Diencephalon (tissue), 1 donor: Measurements from ENCODE around the gene BACH2. TPM values are rescaled to one million over a fixed set of nuclear protein-coding genes. Genes with fewer than 3 reads are reported as not detected.

ENCODE experiments used
- small RNA-seq: library from RNA; depleted of rRNA; stranded (forward); fragments of <200 nt; gene quantifications from one replicate; pipeline ENCODE3, GENCODE V24; 2014
- total RNA-seq: library from RNA; depleted of rRNA; stranded (reverse); fragments of >200 nt; gene quantifications from one replicate; pipeline ENCODE4 v1.2.3, GENCODE V29; 2014

BACH2 gene
- total RNA-seq: 20.3 TPM

DNA sequence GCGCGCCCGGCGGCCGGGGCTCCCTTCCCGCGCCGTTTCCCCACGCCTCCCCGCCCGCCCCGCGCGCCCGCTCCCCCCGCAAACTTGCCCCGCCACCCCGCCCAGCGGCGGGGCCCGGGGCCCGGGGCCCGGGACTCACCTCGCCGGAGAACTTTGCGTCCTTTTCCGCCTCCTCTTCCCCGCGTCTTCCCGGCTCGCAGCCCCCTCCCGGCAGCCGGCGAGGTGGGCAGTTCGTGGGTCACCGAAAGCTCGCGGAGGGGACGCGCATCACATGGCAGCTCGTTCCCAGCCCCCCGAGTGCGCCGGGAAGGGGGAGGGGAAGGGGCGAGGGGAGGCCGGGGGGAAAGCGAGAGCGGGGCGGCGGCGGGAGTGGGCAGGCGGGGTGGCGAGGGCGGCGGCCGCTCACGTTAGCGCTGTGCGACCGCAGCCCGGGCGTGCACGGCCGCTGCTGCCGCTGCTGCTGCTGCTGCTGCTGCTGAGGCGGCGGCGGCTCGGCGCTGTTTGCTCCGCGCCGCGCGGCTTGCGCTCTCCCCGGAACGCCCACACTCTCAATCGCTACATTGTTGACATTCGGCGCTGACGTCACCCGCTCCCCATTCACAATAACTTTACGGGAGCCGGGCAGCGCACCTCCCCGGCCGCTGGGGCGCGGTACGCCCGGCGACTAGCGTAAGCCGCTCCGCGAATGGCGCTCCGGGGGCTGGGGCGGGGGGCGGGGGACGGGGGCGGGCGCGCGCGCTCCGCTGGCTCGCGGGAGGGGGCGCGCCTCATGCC, at the start of gene BACH2:
TSS of gene BACH2 (minus strand) at position 503 of the 774 bp plus-strand sequence. CDS start 287,999 bp downstream, outside the sequence.

DNA sequence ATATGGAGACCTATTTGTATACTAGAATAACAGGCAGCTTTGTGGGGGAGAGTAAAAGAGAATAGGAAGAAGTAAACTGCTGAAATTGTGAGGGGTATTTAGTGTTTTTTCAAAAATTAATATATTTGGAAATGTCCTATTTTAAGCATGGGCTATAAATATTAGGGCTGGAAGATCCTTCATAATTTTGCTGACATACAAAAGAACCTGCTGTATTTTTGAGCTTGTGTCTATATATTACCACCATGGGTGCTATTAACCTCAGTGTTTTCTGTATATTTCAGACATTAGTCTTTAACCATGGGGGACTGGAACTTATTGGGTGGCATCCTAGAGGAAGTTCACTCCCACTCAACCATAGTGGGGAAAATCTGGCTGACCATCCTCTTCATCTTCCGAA, 402.5 kb downstream of the BACH2 start, which contains the start of gene GJA10:
TSS of gene GJA10 (plus strand) at position 301 of the 400 bp plus-strand sequence. CDS start at position 301, 0 bp downstream.

Small RNAs within 50 kb of the gene (small RNA-seq; reads per million reads assigned to genes)
- gene MIR4464 (not detected), gene RF00019 (not detected), gene RN7SKP110 (not detected)
